HCT116 (cell line): Measurements from ENCODE around the gene RPL26.

Source experiments
- EZH2 ChIP-seq: fragments of 200-600 bp; sonication (generic); IDR thresholded peaks from 2 replicates; pipeline ENCODE4 v1.6.1; 2017; ENCODE audit warnings: antibody characterized with exemption, mixed run types
- EZH2phosphoT487 ChIP-seq: fragments of 200-600 bp; IDR thresholded peaks from 2 replicates; pipeline ENCODE4 v1.6.1; 2018; ENCODE audit warnings: antibody characterized with exemption, borderline replicate concordance
- JUND ChIP-seq: IDR thresholded peaks from 2 replicates; pipeline ENCODE4 v1.6.1; 2012
- POLR2A ChIP-seq: IDR thresholded peaks from 2 replicates; pipeline ENCODE4 v1.7.0; 2011; ENCODE audit warnings: borderline replicate concordance; ENCODE audit not compliant: insufficient read depth, insufficient read length; ENCODE audit errors: extremely low read depth
- SIN3A ChIP-seq: IDR thresholded peaks from 2 replicates; pipeline ENCODE4 v1.6.1; 2012; ENCODE audit warnings: low read depth
- SP1 ChIP-seq: IDR thresholded peaks from 2 replicates; pipeline ENCODE4 v1.6.1; 2012; ENCODE audit warnings: low read depth
- SRF ChIP-seq: IDR thresholded peaks from 2 replicates; pipeline ENCODE4 v1.6.1; 2012; ENCODE audit warnings: low read depth
- YY1 ChIP-seq: IDR thresholded peaks from 2 replicates; pipeline ENCODE4 v1.6.1; 2011; ENCODE audit warnings: low read length, low read depth, moderate library complexity, mild to moderate bottlenecking; ENCODE audit not compliant: insufficient replicate concordance; ENCODE audit errors: extremely low read depth
- ZNF274 ChIP-seq: fragments of 200-500 bp; sonication (Bioruptor generic); IDR thresholded peaks from 2 replicates; pipeline ENCODE4 v1.6.1; 2014; ENCODE audit warnings: mild to moderate bottlenecking, low read depth, low read length, inconsistent platforms
- TF ChIP-seq, protein P1 (sequence below), 3 experiments: fragments of 200-600 bp in 1 of 3; sonication (generic) in 1 of 3; IDR thresholded peaks in 2 of 3; conservative IDR thresholded peaks in 1 of 3; 2 replicates each; pipeline ENCODE4 v1.5.1; 2012 to 2017; ENCODE audit warnings: low read depth in 2 of 3, low read length in 2 of 3, antibody characterized with exemption in 1 of 3, borderline replicate concordance in 1 of 3, control low read depth in 1 of 3, mild to moderate bottlenecking in 1 of 3, mixed read lengths in 1 of 3, mixed run types in 1 of 3, moderate library complexity in 1 of 3; ENCODE audit not compliant: insufficient read depth in 1 of 3

DNA sequence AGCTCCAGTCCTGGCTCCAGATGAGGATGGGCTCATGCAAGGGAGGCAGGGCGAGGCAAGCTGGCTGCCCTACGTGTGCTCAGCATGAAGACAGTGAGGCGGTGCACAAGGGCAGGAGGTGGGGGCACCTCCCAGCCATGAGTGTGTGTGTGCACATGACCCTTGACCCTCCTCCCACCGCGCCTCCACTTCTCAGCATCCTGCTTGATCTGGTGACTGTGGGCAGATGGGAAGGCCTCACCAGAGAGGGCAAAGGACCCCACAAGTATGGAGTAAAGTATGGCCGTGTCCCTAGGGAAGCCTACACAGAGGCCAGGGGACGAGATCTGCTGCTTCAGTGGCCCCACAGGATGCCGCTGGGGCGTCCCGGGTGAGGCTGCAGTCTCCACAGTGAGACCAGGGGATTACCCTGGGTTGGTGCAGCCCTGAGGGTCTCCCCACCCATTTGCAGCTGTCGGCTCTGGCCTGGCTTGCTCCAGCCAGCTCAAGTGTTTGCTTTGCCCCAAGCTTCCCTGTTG is 22.6 kb upstream of the RPL26 start:
- TF ChIP-seq EZH2phosphoT487 (no peak), EZH2 (no peak), POLR2A (no peak), SIN3A (no peak), SRF (no peak), YY1 (no peak), SP1 (no peak), ZNF274 (no peak), JUND (no peak)
- TF ChIP-seq, protein P1, sequence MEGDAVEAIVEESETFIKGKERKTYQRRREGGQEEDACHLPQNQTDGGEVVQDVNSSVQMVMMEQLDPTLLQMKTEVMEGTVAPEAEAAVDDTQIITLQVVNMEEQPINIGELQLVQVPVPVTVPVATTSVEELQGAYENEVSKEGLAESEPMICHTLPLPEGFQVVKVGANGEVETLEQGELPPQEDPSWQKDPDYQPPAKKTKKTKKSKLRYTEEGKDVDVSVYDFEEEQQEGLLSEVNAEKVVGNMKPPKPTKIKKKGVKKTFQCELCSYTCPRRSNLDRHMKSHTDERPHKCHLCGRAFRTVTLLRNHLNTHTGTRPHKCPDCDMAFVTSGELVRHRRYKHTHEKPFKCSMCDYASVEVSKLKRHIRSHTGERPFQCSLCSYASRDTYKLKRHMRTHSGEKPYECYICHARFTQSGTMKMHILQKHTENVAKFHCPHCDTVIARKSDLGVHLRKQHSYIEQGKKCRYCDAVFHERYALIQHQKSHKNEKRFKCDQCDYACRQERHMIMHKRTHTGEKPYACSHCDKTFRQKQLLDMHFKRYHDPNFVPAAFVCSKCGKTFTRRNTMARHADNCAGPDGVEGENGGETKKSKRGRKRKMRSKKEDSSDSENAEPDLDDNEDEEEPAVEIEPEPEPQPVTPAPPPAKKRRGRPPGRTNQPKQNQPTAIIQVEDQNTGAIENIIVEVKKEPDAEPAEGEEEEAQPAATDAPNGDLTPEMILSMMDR (IDR thresholded peaks at IDR 0.05 in 2 of 3, conservative IDR thresholded peaks at IDR 0.05 in 1 of 3; ENCODE audit: borderline replicate concordance in 1 of 3, insufficient read depth in 1 of 3, low read depth in 2 of 3, low read length in 2 of 3) = no peak
